OCI-LY7 (cell line): ENCODE measurements around the gene PCBP3. TPM values are rescaled to one million over a fixed set of nuclear protein-coding genes. Genes with fewer than 3 reads are reported as not detected.

Experiments
- BruUV-seq: library from RNA; stranded (reverse); fragments of 400-500 nt; replicated peaks from 2 replicates; lab custom pipeline; 2021; lab: Mats Ljungman, UMichigan
- CTCF ChIA-PET: fragments of 300-600 bp; sonication (Branson Sonifier 250); formaldehyde crosslinking; loops from one replicate; lab custom pipeline; 2022; ENCODE audit warnings: antibody characterized with exemption; ENCODE audit not compliant: unreplicated experiment; lab: Charles Lee
- POLR2A ChIA-PET: fragments of 300-600 bp; sonication (Branson Sonifier 250); formaldehyde crosslinking; loops from one replicate; lab custom pipeline; 2022; ENCODE audit warnings: antibody characterized with exemption; lab: Charles Lee
- DNase-seq: peaks from one replicate; pipeline ENCODE4 v3.0.0-alpha.2; 2015; ENCODE audit warnings: low spot score
- H2AFZ ChIP-seq: fragments of 200-600 bp; sonication (generic), shearing (Covaris generic); 2 replicates; pipeline ENCODE4 v1.6.1; 2014; ENCODE audit warnings: mild to moderate bottlenecking, antibody characterized with exemption, low read length, moderate library complexity
- H3K27ac ChIP-seq: fragments of 200-600 bp; sonication (generic); 2 replicates; pipeline ENCODE4 v1.5.1; 2014; ENCODE audit warnings: mixed run types, low read depth, mild to moderate bottlenecking, moderate library complexity, low read length, inconsistent platforms; ENCODE audit not compliant: poor library complexity, severe bottlenecking
- H3K36me3 ChIP-seq: fragments of 200-600 bp; sonication (generic); 2 replicates; pipeline ENCODE4 v1.6.1; 2014; ENCODE audit warnings: mild to moderate bottlenecking, antibody characterized with exemption, low read length, moderate library complexity, mixed read lengths; ENCODE audit not compliant: insufficient read depth
- H3K4me1 ChIP-seq: fragments of 200-600 bp; sonication (generic); 2 replicates; pipeline ENCODE4 v1.5.1; 2014; ENCODE audit warnings: mild to moderate bottlenecking, low read length; ENCODE audit not compliant: insufficient read depth, poor library complexity, severe bottlenecking
- H3K4me2 ChIP-seq: fragments of 200-600 bp; sonication (generic); 2 replicates; pipeline ENCODE4 v1.6.1; 2014; ENCODE audit warnings: mild to moderate bottlenecking, low read length
- H3K4me3 ChIP-seq: fragments of 200-600 bp; sonication (generic); 2 replicates; pipeline ENCODE4 v1.5.1; 2014; ENCODE audit warnings: mild to moderate bottlenecking, low read depth, low read length; ENCODE audit not compliant: poor library complexity, severe bottlenecking
- H3K79me2 ChIP-seq: fragments of 200-600 bp; sonication (generic); 2 replicates; pipeline ENCODE4 v1.6.1; 2016; ENCODE audit warnings: low read depth, mild to moderate bottlenecking, low read length, moderate library complexity, mixed read lengths; ENCODE audit not compliant: insufficient read depth
- H3K9me2 ChIP-seq: fragments of 200-600 bp; sonication (generic); 2 replicates; pipeline ENCODE4 v1.6.1; 2016; ENCODE audit warnings: mild to moderate bottlenecking, low read length, mixed read lengths; ENCODE audit not compliant: insufficient read depth
- H3K9me3 ChIP-seq: fragments of 200-600 bp; sonication (generic); 2 replicates; pipeline ENCODE4 v1.6.1; 2014; ENCODE audit warnings: mild to moderate bottlenecking, mixed run types, low read length, mixed read lengths
- H4K20me1 ChIP-seq: fragments of 200-600 bp; sonication (generic); 2 replicates; pipeline ENCODE4 v1.6.1; 2014; ENCODE audit warnings: mild to moderate bottlenecking, antibody characterized with exemption, low read length, moderate library complexity, mixed read lengths; ENCODE audit not compliant: insufficient read depth
- EZH2phosphoT487 ChIP-seq: fragments of 200-600 bp; sonication (generic); IDR thresholded peaks from 2 replicates; pipeline ENCODE4 v1.6.1; 2018; ENCODE audit warnings: low read depth, borderline replicate concordance, mild to moderate bottlenecking, mixed run types, antibody characterized with exemption, low read length, moderate library complexity, mixed read lengths
- intact Hi-C: fragments of 100-400 bp; cut with micrococcal nuclease; formaldehyde crosslinking; loops from one replicate; pipeline ENCODE4 v1.10.0; 2022; ENCODE audit not compliant: unreplicated experiment
- total RNA-seq, 2 experiments: library from RNA; depleted of rRNA in 1 of 2; stranded (reverse); fragments of >200 nt in 1 of 2; shearing (Covaris generic) in 1 of 2; gene quantifications; 2 replicates each; pipeline ENCODE4 v1.2.3, GENCODE V29; 2014 to 2022
- TF ChIP-seq, protein P1 (sequence below): fragments of 200-600 bp; sonication (generic); conservative IDR thresholded peaks from 2 replicates; pipeline ENCODE4 v1.5.1; 2014; ENCODE audit warnings: mild to moderate bottlenecking, antibody characterized with exemption, low read length, moderate library complexity, mixed read lengths

PCBP3 gene
- total RNA-seq, 2 experiments from 2014 or later = 0.61 TPM; not detected in 1

DNA sequence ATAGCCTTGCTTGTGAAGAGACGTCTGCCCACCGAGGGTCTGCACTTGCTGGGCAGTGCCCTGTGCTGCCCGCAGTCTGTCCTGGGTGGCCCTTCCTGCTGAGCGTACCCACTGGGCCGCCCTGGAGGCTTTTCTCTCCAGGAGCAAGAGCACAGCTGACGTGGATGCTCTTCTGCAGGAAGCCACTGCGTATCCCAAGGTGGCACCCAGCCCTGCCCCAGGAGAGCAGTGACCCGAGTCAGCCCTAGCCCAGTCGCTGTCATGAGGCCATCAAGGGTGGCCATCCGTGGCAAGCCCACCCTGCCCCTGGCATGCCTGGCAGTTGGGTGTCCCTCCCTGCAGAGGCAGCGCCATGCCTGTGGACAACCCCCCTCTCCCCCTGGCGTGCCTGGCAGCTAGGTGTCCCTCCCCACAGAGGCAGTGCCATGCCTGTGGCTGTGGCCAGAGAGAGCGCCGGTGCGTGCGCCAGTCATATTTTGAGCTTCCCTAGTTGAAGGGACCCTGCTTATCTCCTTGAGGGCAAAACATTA, 286.8 kb downstream of the PCBP3 start:
- Histone ChIP-seq H4K20me1 (no peaks in the 10 kb centered on the region), H3K4me1 (no peaks in the 10 kb centered on the region), H3K9me3 (no peaks in the 10 kb centered on the region), H3K79me2 (no peaks in the 10 kb centered on the region), H3K27ac (no peak overlapping the region), H3K4me2 (no peak overlapping the region), H3K4me3 (no peak overlapping the region), H3K36me3 (no peaks in the 10 kb centered on the region), H3K9me2 (no peaks in the 10 kb centered on the region), H2AFZ (no peak overlapping the region)
- ChIA-PET POLR2A (no interaction called here), CTCF (no interaction called here)
- no peak for DNase-seq
- TF ChIP-seq EZH2phosphoT487 = no peak
- TF ChIP-seq, protein P1, sequence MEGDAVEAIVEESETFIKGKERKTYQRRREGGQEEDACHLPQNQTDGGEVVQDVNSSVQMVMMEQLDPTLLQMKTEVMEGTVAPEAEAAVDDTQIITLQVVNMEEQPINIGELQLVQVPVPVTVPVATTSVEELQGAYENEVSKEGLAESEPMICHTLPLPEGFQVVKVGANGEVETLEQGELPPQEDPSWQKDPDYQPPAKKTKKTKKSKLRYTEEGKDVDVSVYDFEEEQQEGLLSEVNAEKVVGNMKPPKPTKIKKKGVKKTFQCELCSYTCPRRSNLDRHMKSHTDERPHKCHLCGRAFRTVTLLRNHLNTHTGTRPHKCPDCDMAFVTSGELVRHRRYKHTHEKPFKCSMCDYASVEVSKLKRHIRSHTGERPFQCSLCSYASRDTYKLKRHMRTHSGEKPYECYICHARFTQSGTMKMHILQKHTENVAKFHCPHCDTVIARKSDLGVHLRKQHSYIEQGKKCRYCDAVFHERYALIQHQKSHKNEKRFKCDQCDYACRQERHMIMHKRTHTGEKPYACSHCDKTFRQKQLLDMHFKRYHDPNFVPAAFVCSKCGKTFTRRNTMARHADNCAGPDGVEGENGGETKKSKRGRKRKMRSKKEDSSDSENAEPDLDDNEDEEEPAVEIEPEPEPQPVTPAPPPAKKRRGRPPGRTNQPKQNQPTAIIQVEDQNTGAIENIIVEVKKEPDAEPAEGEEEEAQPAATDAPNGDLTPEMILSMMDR = no peak
- intact Hi-C loops = no loop called here
- no TSS peak for BruUV-seq

- no peak for DNase-seq
- Histone ChIP-seq H3K4me3 (no peak overlapping the region), H3K9me2 (no peaks in the 10 kb centered on the region), H3K4me2 (no peak overlapping the region), H3K79me2 (no peaks in the 10 kb centered on the region), H3K36me3 (no peaks in the 10 kb centered on the region), H2AFZ (no peak overlapping the region), H3K27ac (no peak overlapping the region), H4K20me1 (no peaks in the 10 kb centered on the region), H3K4me1 (no peaks in the 10 kb centered on the region), H3K9me3 (no peaks in the 10 kb centered on the region)
- BruUV-seq = no TSS peak
- CTCF ChIA-PET = no interaction called here
- POLR2A ChIA-PET = no interaction called here
- intact Hi-C loops = no loop called here
- TF ChIP-seq EZH2phosphoT487 = no peak
- TF ChIP-seq, protein P1 = no peak
These were observed 287.3 kb downstream of the PCBP3 start for GRCh38 chr21:45930792-45931191.

DNA sequence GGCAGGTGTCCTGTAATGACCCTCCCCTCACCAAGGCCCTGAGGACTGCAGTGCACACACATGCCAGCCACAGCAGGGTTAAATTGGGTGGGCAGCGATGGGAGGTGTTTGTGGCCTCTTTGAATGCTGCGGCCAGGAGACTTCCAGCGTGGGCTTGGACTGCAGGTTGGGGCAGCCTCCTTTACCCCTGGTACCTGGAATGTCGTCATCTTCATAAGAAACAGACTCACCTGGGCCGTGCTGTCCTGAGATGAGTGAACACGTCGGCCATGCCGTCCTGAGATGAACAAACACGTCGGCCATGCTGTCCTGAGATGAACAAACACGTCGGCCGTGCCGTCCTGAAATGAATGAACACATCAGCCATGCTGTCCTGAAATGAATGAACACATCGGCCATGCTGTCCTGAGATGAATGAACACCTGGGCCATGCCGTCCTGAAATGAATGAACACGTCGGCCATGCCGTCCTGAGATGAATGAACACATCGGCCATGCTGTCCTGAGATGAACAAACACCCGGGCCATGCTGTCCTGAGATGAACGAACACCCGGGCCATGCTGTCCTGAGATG, 288.0 kb downstream of the PCBP3 start:
- no peak overlapping the region for H3K4me3 ChIP-seq
- H4K20me1 ChIP-seq = no peaks in the 10 kb centered on the region
- H3K27ac ChIP-seq = no peak overlapping the region
- H3K9me3 ChIP-seq = no peaks in the 10 kb centered on the region
- H3K9me2 ChIP-seq = no peaks in the 10 kb centered on the region
- H2AFZ ChIP-seq = no peak overlapping the region
- TF ChIP-seq, protein P1 = no peak
- TF ChIP-seq EZH2phosphoT487 = no peak
- no peaks in the 10 kb centered on the region for H3K36me3 ChIP-seq
- H3K4me2 ChIP-seq = no peak overlapping the region
- intact Hi-C loops = no loop called here
- no TSS peak for BruUV-seq
- H3K79me2 ChIP-seq = no peaks in the 10 kb centered on the region
- no peak for DNase-seq
- CTCF ChIA-PET = no interaction called here
- POLR2A ChIA-PET = no interaction called here
- no peaks in the 10 kb centered on the region for H3K4me1 ChIP-seq
